ENCODE results near the gene UGGT2. TPM values are rescaled to one million over a fixed set of nuclear protein-coding genes. Genes with fewer than 3 reads are reported as not detected.

The UGGT2 gene
- total RNA-seq, 1 donor from 2014 or later = 39.6 TPM

DNA sequence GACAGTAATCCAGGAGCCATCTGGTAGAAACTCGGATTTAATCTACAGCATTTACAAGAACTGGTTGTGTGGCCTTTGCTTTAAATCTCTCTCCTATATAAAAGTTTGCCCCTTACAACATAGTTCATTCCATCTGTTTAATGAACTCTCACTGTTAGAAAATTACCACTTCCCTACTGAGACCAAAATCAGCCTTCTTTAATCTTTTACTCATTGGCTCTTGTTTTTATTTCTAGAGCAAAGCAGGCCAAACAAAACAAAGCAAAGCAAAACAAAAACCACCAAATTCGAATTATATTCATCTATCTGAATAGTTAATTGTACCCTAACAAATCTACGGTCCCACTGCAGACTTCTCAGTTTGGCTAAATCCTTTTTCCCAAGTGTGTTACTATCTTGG is 127.0 kb downstream of the UGGT2 start:
- H3K36me3 ChIP-seq (ENCODE audit: control insufficient read depth, insufficient read depth, low read length) = peaks cover 2% of the 10 kb centered on the region
- no peaks in the 10 kb centered on the region for H3K27me3 ChIP-seq (ENCODE audit: control insufficient read depth, insufficient read depth, low read length)
- no peak overlapping the region for H3K4me3 ChIP-seq (ENCODE audit: low read depth, low read length)
- TF ChIP-seq, protein P1, sequence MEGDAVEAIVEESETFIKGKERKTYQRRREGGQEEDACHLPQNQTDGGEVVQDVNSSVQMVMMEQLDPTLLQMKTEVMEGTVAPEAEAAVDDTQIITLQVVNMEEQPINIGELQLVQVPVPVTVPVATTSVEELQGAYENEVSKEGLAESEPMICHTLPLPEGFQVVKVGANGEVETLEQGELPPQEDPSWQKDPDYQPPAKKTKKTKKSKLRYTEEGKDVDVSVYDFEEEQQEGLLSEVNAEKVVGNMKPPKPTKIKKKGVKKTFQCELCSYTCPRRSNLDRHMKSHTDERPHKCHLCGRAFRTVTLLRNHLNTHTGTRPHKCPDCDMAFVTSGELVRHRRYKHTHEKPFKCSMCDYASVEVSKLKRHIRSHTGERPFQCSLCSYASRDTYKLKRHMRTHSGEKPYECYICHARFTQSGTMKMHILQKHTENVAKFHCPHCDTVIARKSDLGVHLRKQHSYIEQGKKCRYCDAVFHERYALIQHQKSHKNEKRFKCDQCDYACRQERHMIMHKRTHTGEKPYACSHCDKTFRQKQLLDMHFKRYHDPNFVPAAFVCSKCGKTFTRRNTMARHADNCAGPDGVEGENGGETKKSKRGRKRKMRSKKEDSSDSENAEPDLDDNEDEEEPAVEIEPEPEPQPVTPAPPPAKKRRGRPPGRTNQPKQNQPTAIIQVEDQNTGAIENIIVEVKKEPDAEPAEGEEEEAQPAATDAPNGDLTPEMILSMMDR (IDR thresholded peaks at IDR 0.05; ENCODE audit: insufficient read depth, low read length, poor library complexity, severe bottlenecking) = no peak
- DNase-seq (ENCODE audit: low read depth) = no peak

GRCh38 chr13:95924389-95924994 is 128.7 kb downstream of the UGGT2 start:
- H3K36me3 ChIP-seq (ENCODE audit: control insufficient read depth, insufficient read depth, low read length) = no peaks in the 10 kb centered on the region
- no peaks in the 10 kb centered on the region for H3K27me3 ChIP-seq (ENCODE audit: control insufficient read depth, insufficient read depth, low read length)
- TF ChIP-seq, protein P1 (IDR thresholded peaks at IDR 0.05; ENCODE audit: insufficient read depth, low read length, poor library complexity, severe bottlenecking) = no peak
- no peak overlapping the region for H3K4me3 ChIP-seq (ENCODE audit: low read depth, low read length)
- peak; percentile 64 for DNase-seq (ENCODE audit: low read depth)

DNA sequence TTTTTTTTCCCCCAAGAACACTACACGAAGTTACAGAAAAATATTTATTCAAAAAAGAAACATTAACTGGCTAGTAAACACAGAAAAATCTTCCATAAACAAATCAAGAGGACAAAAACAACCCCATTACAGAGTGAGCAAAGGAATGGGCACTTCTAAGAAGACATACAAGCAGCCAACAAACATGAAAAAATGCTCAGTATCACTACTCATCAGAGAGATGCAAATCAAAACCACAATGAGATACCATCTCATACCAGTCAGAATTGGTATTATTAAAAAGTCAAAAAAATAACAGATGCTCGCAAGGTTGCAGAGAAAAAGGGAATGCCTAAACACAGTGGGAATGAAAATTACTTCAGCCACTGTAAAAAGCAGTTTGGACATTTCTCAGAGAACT is 131.7 kb downstream of the UGGT2 start:
- no peak for DNase-seq (ENCODE audit: low read depth)
- H3K27me3 ChIP-seq (ENCODE audit: control insufficient read depth, insufficient read depth, low read length) = no peaks in the 10 kb centered on the region
- TF ChIP-seq, protein P1 (IDR thresholded peaks at IDR 0.05; ENCODE audit: insufficient read depth, low read length, poor library complexity, severe bottlenecking) = no peak
- H3K36me3 ChIP-seq (ENCODE audit: control insufficient read depth, insufficient read depth, low read length) = no peaks in the 10 kb centered on the region
- no peak overlapping the region for H3K4me3 ChIP-seq (ENCODE audit: low read depth, low read length)

- no peak overlapping the region for H3K4me3 ChIP-seq (ENCODE audit: low read depth, low read length)
- no peaks in the 10 kb centered on the region for H3K36me3 ChIP-seq (ENCODE audit: control insufficient read depth, insufficient read depth, low read length)
- H3K27me3 ChIP-seq (ENCODE audit: control insufficient read depth, insufficient read depth, low read length) = no peaks in the 10 kb centered on the region
- TF ChIP-seq, protein P1 (IDR thresholded peaks at IDR 0.05; ENCODE audit: insufficient read depth, low read length, poor library complexity, severe bottlenecking) = no peak
- no peak for DNase-seq (ENCODE audit: low read depth)
These were observed 132.7 kb downstream of the UGGT2 start for GRCh38 chr13:95920485-95920884.

DNA sequence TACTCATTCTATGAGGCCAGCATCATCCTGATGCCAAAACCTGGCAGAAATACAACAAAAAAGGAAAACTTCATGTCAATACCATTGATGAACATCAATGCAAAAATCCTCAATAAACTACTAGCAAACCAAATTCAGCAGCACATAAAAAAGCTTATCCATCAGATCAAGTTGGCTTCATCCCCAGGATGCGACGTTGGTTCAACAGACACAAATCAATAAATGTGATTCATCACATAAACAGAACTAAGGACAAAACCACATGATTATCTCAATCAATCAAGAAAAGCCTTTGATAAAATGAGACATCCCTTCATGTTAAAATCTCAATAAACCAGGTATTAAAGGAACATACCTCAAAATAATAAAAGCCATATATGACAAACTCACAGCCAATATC is 134.3 kb downstream of the UGGT2 start:
- H3K27me3 ChIP-seq (ENCODE audit: control insufficient read depth, insufficient read depth, low read length) = no peaks in the 10 kb centered on the region
- TF ChIP-seq, protein P1 (IDR thresholded peaks at IDR 0.05; ENCODE audit: insufficient read depth, low read length, poor library complexity, severe bottlenecking) = no peak

GRCh38 chr13:95914991-95915501 is 138.2 kb downstream of the UGGT2 start:
- no peak for DNase-seq (ENCODE audit: low read depth)

More for the DNA sequence above, 134.3 kb downstream of the UGGT2 start:
- no peak for DNase-seq (ENCODE audit: low read depth)
- Histone ChIP-seq H3K36me3 (ENCODE audit: control insufficient read depth, insufficient read depth, low read length) (no peaks in the 10 kb centered on the region), H3K4me3 (ENCODE audit: low read depth, low read length) (no peak overlapping the region)

More at GRCh38 chr13:95914991-95915501, 138.2 kb downstream of the UGGT2 start:
- no peaks in the 10 kb centered on the region for H3K27me3 ChIP-seq (ENCODE audit: control insufficient read depth, insufficient read depth, low read length)
- TF ChIP-seq, protein P1 (IDR thresholded peaks at IDR 0.05; ENCODE audit: insufficient read depth, low read length, poor library complexity, severe bottlenecking) = no peak
- H3K36me3 ChIP-seq (ENCODE audit: control insufficient read depth, insufficient read depth, low read length) = no peaks in the 10 kb centered on the region
- no peak overlapping the region for H3K4me3 ChIP-seq (ENCODE audit: low read depth, low read length)
